Measurements from ENCODE around the gene RABL6.

The RABL6 gene

DNA sequence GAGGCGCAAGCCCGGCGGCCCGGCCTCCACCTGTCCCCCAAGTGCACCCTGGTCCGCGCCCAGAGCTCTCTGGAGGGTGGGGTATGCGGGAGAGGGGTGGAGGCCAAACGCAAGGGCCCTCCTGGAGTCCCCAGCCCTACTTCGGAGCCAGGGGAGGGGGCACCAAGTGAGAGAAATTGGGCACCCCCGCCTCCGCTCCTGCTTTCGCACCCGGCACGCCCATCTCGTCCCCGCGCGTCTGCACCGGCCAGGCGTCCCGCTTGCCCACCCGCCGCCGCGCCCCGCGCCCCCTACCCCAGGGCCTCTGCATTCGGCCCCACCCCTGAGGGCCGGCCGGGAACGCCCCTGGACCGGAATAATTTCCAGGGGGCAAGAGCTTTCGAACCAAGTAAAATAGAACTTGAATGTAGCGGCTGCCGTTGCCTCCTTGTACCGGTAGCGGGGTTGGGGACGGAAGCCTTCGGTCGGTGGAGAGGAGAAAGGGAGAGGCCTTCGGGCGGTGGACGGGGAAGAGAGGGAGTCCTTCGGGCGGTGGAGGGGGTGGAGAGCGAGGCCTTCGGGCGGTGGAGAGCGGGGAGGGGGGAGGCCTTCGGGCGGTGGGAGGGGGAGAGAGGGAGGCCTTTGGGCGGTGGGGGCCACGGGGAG, 40.8 kb downstream of the RABL6 start:
- DNase-seq = peak; percentile 42

DNA sequence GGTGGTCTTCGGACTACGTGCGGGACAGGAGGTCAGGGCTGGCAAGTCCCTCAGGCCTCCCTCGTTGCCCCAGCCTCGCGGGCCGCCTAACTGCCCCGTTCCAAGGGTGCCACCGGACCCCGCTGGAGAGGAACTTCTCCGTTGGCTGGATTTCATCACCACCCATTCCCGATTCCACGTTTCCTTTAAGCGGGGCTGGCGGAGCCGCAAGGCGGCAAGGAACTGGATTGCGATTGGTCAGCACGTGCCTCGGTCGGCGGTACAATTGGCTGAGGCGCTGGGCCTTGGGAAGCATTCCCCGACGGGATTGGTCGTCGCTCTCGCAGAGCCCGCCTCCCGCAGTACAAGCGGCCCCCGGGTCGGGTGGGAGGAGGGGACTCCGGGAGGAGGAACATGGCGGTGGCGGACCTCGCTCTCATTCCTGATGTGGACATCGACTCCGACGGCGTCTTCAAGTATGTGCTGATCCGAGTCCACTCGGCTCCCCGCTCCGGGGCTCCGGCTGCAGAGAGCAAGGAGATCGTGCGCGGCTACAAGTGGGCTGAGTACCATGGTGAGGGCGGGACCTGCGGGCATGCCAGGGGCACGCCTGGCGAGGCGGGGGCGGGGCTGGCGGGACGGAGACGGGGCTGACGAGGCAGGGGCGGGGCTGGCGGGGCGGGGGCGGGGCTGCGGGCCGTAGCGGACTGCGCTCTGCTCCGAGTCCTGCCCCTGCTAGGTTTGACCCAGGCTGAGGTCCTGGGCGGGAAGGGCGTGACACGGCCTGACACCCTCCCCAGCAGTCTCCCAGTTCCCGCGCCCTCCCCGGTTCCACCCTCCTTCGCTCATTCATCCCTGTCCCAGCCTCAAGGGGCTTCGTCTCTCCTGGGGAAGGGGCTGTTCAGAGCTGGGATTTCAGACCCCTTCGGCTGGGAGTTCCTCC, 41.6 kb downstream of the RABL6 start, which contains the start of gene PHPT1:
TSS of gene PHPT1 (plus strand) at position 372 of the 922 bp plus-strand sequence. CDS start at position 394, 22 bp downstream.
- peak; percentile 96 for DNase-seq

DNA sequence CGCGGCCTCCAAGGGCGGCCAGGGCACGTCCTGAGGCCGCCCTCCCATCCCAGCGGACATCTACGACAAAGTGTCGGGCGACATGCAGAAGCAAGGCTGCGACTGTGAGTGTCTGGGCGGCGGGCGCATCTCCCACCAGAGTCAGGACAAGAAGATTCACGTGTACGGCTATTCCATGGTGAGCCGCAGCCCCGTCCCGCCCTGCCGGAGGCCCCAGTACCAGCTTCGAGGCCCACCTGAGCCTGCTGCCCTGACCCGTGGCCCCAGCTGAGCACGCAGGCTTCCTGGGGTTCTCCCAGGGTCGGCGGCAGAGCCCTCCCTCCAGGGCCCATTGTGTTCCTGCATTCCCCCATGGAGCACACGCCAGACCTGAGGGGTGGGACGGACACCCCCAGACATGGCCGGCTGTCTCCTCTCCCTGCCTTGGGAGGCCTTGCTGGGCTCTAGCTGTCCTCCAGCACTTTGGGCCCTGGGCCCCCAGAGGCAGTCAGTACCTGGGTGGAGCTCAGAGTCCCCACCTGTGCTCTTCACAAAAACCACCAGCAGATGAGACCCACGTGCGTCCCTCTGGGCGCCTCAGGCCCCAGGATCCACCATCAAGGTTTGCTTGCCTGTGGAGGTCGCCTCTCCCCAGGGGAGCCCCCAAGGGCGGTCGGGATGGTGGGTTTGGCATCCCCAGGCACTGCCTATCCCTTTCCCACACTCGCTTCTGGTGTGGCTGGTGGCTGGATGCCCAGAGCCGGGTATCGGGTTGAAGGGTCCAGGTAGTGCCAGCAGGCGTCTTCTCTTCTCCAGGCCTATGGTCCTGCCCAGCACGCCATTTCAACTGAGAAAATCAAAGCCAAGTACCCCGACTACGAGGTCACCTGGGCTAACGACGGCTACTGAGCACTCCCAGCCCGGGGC, 42.5 kb downstream of the RABL6 start:
- DNase-seq = no peak

DNA sequence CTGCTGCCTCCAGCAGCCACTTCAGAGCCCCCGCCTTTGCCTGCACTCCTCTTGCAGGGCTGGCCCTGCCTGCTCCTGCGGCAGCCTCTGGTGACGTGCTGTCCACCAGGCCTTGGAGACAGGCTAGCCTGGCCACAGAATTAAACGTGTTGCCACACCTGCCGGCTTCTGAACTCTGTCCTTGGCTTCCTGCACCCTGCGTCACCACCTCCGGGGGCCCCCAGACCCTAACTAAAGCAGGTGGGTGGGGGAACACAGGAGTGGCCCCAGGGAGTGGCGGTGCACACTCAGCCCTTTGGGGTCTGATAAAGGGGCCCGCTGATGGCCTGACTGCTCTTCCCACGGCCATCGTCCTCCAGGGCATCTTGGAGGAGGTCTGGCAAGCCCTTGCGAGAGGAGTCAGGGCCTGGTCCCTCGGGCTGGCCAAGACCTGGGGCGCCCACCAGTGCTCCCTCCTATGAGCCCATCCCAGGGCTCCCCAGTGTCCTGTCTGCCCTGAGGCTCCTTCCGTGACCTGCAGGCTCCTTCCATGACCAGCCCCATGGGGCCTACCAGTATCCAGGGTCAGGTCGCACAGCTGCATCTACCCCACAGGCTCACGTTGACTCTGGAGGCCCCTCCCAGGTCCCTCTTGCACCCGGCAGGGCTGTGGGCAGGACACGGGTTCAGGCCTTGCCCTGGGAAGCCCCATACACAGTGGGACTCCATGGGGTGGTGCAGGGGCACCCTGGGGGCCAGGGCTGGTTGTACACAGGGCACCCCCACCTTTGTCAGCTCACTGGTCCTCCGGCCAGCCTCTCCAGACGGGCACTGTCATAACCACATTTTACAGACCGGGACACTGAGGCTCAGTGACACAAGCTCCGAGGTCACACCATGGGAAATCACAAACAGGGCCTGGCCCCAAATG, 43.4 kb downstream of the RABL6 start:
- DNase-seq = no peak

DNA sequence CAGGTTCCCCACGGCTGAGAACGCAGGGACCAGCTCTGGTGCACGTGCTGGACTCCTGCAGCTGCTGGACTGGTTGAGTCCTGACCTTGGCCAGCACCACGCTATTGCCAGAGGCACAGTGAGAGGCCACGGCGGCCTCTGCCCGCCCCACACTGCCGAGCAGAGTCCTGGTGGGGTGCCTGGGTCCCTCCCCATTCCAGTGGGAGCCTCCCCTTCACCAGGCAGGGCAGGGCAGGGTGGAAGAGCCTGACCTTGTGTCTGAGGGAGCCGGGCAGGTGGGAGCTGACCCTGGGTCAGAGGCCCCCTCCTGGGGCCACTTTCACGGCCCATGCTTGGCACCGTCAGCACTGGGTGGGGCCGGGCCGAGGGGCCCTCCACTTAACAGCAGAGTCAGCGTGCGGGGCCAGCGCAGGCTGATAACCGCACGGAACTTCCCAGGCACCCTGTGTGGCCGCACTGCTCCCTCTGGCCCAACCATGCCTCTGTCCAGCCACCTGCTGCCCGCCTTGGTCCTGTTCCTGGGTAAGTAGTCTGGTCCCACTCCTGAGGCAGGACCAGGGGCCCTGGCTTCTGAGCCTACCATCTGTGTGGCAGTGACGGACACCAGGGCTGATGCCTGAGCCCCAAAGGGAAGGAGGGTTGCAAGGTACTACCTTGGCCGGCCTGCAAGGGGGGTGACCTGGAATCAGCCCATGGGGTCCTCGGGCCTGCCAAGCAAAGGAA, 44.4 kb downstream of the RABL6 start, which contains the start of gene MAMDC4:
TSS of gene MAMDC4 (plus strand) at position 406 of the 723 bp plus-strand sequence. CDS start at position 477, 71 bp downstream.
- no peak for DNase-seq

DNA sequence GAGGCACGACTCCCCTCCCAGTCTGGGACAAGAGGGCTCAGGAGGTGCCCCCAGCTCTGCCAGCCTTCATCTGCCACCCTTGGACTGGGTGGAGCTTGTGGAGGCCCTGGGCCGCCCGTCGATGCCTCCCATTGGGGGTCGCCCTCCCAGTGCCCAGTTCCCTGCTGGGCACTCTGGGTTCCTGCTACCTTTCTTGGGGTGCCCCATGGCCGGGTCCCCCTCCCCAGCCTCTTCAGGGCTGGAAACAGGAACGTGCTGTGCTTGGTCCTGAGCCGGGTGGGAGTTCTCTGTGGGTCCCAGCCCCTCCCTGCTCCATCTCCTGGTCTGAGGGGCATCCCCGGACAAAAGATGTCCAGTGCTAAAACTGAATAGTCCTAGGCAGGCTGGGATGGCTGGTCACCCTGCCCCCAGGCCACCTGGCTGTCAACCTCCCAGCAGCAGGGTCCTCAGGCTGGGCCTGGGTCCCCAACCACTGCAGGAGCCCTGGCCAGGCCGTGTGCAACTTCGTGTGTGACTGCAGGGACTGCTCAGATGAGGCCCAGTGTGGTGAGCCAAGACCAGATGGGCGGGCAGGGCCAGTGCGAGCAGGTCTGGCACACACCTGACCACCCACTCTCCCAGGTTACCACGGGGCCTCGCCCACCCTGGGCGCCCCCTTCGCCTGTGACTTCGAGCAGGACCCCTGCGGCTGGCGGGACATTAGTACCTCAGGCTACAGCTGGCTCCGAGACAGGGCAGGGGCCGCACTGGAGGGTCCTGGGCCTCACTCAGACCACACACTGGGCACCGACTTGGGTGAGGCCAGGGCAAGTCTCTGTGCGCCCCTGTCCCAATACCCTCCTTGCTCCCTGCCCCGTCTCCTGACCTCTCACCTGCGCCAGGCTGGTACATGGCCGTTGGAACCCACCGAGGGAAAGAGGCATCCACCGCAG, 45.2 kb downstream of the RABL6 start:
- no peak for DNase-seq

DNA sequence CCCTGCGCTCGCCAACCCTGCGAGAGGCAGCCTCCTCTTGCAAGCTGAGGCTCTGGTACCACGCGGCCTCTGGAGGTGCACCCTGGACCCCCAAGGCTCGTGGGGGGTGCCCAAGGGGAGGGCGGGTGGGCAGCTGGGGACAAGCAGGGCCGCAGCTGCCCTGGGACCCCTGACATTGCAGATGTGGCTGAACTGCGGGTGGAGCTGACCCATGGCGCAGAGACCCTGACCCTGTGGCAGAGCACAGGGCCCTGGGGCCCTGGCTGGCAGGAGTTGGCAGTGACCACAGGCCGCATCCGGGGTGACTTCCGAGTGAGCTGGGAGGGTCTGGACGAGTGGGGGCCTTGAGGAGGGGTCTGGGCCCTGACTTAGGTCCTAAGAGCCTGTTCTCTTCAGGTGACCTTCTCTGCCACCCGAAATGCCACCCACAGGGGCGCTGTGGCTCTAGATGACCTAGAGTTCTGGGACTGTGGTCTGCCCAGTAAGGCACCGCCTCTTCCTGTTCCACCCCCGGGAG, 45.9 kb downstream of the RABL6 start:
- DNase-seq = no peak

DNA sequence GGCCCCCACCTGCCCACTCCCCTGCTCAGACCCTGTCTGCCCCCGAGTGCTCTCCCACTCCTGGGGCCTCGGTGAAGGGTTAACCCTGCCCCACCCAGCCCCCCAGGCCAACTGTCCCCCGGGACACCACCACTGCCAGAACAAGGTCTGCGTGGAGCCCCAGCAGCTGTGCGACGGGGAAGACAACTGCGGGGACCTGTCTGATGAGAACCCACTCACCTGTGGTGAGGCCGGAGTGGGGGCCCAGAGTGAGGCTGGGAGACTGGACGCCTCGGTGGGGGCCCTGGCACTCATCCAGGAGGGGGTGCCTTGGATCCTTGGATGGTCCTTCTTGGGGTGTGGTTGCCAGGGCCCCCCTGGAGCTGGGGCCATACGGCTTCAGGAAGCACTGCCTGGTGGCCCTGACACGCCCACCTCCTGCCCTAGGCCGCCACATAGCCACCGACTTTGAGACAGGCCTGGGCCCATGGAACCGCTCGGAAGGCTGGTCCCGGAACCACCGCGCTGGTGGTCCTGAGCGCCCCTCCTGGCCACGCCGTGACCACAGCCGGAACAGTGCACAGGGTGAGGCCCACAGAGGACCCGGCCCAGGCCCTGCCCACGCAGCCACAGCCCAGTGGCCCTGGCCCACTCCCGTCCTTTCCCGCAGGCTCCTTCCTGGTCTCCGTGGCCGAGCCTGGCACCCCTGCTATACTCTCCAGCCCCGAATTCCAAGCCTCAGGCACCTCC, 46.5 kb downstream of the RABL6 start:
- no peak for DNase-seq

DNA sequence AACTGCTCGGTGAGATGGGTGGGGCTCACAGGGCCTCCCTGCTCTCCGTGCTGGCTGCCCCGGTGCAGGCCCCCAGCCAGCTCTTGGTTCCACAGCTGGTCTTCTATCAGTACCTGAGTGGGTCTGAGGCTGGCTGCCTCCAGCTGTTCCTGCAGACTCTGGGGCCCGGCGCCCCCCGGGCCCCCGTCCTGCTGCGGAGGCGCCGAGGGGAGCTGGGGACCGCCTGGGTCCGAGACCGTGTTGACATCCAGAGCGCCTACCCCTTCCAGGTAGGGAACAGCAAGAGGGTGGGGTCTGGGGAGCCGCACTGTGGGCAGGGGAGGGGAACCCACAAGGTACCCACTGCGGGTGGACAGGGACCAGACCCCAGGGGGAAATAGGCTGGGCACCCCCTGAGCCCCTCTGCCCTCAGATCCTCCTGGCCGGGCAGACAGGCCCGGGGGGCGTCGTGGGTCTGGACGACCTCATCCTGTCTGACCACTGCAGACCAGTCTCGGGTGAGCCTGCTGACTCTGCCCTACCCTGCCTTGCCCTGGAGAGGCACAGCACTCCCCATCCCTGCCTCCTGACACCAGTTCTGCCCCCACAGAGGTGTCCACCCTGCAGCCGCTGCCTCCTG, 47.2 kb downstream of the RABL6 start:
- no peak for DNase-seq

DNA sequence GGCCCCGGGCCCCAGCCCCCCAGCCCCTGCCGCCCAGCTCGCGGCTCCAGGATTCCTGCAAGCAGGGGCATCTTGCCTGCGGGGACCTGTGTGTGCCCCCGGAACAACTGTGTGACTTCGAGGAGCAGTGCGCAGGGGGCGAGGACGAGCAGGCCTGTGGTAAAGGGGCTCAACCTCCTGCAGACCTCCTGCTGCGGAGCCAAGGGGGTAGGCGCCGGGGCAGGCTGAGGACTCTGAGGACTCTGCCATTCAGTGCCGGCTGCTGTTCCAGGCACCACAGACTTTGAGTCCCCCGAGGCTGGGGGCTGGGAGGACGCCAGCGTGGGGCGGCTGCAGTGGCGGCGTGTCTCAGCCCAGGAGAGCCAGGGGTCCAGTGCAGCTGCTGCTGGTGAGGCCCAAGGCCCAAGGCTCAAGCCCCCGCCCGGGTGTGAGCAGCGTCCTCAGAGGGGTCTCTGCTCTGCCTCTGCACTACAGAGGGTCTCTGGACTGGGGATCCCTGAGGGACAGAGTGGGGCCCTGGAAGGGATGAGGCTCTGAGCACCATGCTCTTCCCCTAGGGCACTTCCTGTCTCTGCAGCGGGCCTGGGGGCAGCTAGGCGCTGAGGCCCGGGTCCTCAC, 47.8 kb downstream of the RABL6 start:
- no peak for DNase-seq

DNA sequence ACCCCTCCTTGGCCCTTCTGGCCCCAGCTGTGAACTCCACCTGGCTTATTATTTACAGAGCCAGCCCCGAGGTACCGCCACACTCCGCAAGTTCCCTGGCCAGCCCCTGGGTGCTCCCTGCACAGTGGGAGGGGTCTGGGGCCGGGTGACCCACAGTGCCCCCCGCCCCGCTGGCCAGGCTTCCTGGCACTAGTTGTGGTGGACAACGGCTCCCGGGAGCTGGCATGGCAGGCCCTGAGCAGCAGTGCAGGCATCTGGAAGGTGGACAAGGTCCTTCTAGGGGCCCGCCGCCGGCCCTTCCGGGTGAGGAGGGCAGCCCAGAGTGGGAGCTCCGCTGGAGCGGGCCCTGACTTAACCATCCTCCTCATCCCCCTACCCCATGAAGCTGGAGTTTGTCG, 48.3 kb downstream of the RABL6 start:
- no peak for DNase-seq

DNA sequence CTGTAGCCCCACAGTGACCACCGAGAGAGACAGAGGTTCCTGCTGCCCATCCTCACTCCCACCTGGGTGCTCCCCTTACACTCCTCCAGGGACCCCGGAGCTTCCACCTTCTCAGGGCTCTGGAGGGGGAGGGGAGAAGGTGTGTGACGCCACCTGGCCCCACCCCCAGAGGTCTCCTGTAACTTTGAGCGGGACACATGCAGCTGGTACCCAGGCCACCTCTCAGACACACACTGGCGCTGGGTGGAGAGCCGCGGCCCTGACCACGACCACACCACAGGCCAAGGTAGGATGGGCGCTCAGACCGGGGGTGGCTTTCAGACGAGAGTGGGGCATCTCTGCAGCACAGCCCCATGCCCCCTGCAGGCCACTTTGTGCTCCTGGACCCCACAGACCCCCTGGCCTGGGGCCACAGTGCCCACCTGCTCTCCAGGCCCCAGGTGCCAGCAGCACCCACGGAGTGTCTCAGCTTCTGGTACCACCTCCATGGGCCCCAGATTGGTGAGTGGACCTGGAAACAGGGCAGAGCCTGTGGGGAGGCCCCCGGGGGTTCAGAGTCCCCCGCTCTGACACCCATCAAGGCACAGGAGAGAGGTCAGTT, 48.9 kb downstream of the RABL6 start:
- no peak for DNase-seq

DNA sequence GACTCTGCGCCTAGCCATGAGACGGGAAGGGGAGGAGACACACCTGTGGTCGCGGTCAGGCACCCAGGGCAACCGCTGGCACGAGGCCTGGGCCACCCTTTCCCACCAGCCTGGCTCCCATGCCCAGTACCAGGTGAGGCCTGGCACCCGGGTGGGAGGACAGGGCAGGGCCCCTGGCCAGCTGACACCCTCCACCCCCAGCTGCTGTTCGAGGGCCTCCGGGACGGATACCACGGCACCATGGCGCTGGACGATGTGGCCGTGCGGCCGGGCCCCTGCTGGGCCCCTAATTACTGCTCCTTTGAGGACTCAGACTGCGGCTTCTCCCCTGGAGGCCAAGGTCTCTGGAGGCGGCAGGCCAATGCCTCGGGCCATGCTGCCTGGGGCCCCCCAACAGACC, 49.4 kb downstream of the RABL6 start:
- no peak for DNase-seq

DNA sequence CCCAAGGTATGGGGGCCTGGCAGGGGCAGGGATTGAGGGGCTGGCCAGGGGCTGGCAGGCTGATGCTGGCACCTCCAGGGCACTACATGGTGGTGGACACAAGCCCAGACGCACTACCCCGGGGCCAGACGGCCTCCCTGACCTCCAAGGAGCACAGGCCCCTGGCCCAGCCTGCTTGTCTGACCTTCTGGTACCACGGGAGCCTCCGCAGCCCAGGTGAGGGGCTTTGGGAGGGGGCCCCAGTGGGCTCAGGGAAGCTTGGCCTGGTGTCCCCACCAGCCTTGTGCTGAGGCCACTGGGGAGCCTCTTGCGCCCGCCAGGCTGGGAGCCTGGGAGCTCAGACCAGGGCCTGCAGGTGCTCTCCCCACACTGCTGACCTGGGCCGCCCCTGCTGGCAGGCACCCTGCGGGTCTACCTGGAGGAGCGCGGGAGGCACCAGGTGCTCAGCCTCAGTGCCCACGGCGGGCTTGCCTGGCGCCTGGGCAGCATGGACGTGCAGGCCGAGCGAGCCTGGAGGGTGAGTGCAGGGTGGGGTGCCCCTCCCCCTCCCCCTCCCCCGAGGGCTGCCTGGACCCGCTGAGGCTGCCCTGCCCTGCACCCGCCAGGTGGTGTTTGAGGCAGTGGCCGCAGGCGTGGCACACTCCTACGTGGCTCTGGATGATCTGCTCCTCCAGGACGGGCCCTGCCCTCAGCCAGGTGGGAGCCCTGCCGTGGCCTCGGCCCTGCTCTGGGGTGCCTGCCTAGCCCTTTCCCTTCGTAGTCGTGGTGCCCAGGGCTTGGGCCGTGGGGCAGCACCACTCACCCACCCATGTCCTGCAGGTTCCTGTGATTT, 50.0 kb downstream of the RABL6 start:
- DNase-seq = no peak

DNA sequence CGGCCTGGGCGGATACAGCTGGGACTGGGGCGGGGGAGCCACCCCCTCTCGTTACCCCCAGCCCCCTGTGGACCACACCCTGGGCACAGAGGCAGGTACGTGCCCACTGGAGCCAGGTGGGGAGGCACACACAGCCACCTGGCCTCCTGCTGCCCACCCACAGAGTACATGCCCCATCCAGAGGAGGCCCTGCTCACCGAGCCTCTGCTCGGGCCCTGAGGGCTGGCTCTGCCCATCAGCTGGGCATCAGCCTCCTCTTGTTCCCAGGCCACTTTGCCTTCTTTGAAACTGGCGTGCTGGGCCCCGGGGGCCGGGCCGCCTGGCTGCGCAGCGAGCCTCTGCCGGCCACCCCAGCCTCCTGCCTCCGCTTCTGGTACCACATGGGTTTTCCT, 50.7 kb downstream of the RABL6 start:
- no peak for DNase-seq
